Esophagus (tissue), 2 donors: ENCODE measurements around the gene SYMPK. TPM values are rescaled to one million over a fixed set of nuclear protein-coding genes. Genes with fewer than 3 reads are reported as not detected.

Source experiments
- H3K27ac ChIP-seq, 2 donors: one replicate each; pipeline ENCODE4 v1.5.1; 2013; ENCODE audit warnings: low read depth in 2 of 2, mild to moderate bottlenecking in 2 of 2, inconsistent platforms in 1 of 2, low read length in 1 of 2, moderate library complexity in 1 of 2
- H3K27me3 ChIP-seq, 2 donors: one replicate each; pipeline ENCODE4 v1.6.1; 2013; ENCODE audit warnings: low read length in 2 of 2, control low read depth in 1 of 2, mild to moderate bottlenecking in 1 of 2; ENCODE audit not compliant: insufficient read depth in 2 of 2, control insufficient read depth in 1 of 2
- H3K36me3 ChIP-seq, 2 donors: one replicate each; pipeline ENCODE4 v1.6.1; 2013; ENCODE audit warnings: low read length in 1 of 2; ENCODE audit not compliant: control insufficient read depth in 2 of 2, insufficient read depth in 2 of 2
- H3K4me1 ChIP-seq, 2 donors: one replicate each; pipeline ENCODE4 v1.6.1; 2013; ENCODE audit warnings: low read length in 1 of 2; ENCODE audit not compliant: control insufficient read depth in 2 of 2, insufficient read depth in 2 of 2
- H3K4me3 ChIP-seq, 2 donors: one replicate each; pipeline ENCODE4 v1.5.1; 2013; ENCODE audit warnings: low read length in 2 of 2, mild to moderate bottlenecking in 2 of 2, low read depth in 1 of 2, moderate library complexity in 1 of 2
- H3K9me3 ChIP-seq, 2 donors: one replicate each; pipeline ENCODE4 v1.6.1; 2013; ENCODE audit warnings: mild to moderate bottlenecking in 2 of 2, low read depth in 1 of 2, low read length in 1 of 2, moderate library complexity in 1 of 2; ENCODE audit not compliant: control insufficient read depth in 2 of 2, insufficient read depth in 1 of 2
- WGBS, 2 donors: extraction: QIAGEN DNeasy Blood & Tissue Kit; methylation state at CpG; one replicate each; pipeline ENCODE4 v1.1.7; 2013; 5-methylcytosine and 5-hydroxymethylcytosine counted together
- polyA plus RNA-seq, 2 donors: library from polyadenylated mRNA; stranded (reverse); fragments of 200-250 nt; gene quantifications; one replicate each; pipeline ENCODE4 v1.2.3, GENCODE V29; 2013
- donor health status: healthy with polysubstance abuse.
- donor health status: Bipolar disorder and iron deficiency.

SYMPK gene
- polyA plus RNA-seq, 2 donors = 31.3 to 76.3 TPM

- WGBS, 2 donors = 69 to 70% methylated on average over 21 to 23 of the region's 23 CpGs
- no peak overlapping the region for H3K4me3 ChIP-seq
- peak overlapping the region; percentile 42 to 98 for H3K27ac ChIP-seq
- no peaks in the 10 kb centered on the region for H3K9me3 ChIP-seq
- H3K27me3 ChIP-seq = no peaks in the 10 kb centered on the region
- peaks cover 2 to 10% of the 10 kb centered on the region in 2 donors for H3K4me1 ChIP-seq
- H3K36me3 ChIP-seq = peaks cover 0 to 8% of the 10 kb centered on the region in 2 donors
These were observed 97.1 kb downstream of the SYMPK start for GRCh38 chr19:45765702-45766295.

Other genes with a start within 250 kb of the SYMPK start
- gene EML2, start 223.8 kb downstream of the SYMPK start, polyA plus RNA-seq = 10 to 100 TPM; 55.3 to 56.5 TPM
- gene GIPR, start 194.9 kb downstream of the SYMPK start, polyA plus RNA-seq = 1 to 10 TPM in 1 of 2 donors, under 1 TPM in 1; 0.62 to 2.1 TPM
- gene SNRPD2, start 171.2 kb downstream of the SYMPK start, polyA plus RNA-seq = 100 to 1,000 TPM; 291 to 376 TPM
- gene QPCTL, start 170.5 kb downstream of the SYMPK start, polyA plus RNA-seq = 1 to 10 TPM; 3.9 to 6.8 TPM
- 10 to 100 TPM; 13.9 TPM for gene FBXO46, start 132.3 kb downstream of the SYMPK start, polyA plus RNA-seq
- not detected for gene MEIOSIN, start 129.7 kb downstream of the SYMPK start, polyA plus RNA-seq
- 1 to 10 TPM; 8.2 to 9.8 TPM for gene SIX5, start 93.9 kb downstream of the SYMPK start, polyA plus RNA-seq
- gene DMPK, start 80.7 kb downstream of the SYMPK start, polyA plus RNA-seq = 100 to 1,000 TPM in 1 of 2 donors, 10 to 100 TPM in 1; 26.0 to 133 TPM
- gene DMWD, start 70.3 kb downstream of the SYMPK start, polyA plus RNA-seq = 10 to 100 TPM; 12.4 to 34.6 TPM
- gene RSPH6A, start 47.8 kb downstream of the SYMPK start, polyA plus RNA-seq = under 1 TPM in 1 of 2 donors, not detected in 1; 0.16 TPM
- gene FOXA3, start 1.2 kb upstream of the SYMPK start, polyA plus RNA-seq = under 1 TPM; 0.02 to 0.10 TPM
- gene IRF2BP1, start 23.0 kb upstream of the SYMPK start, polyA plus RNA-seq = 10 to 100 TPM in 1 of 2 donors, 1 to 10 TPM in 1; 9.0 to 10.6 TPM
- 1 to 10 TPM; 3.2 to 3.5 TPM for gene MYPOP, start 39.5 kb upstream of the SYMPK start, polyA plus RNA-seq
- not detected for gene NANOS2, start 51.6 kb upstream of the SYMPK start, polyA plus RNA-seq
- 1 to 10 TPM in 1 of 2 donors, under 1 TPM in 1; 0.31 to 1.0 TPM for gene NOVA2, start 110.7 kb upstream of the SYMPK start, polyA plus RNA-seq
- 10 to 100 TPM in 1 of 2 donors, 1 to 10 TPM in 1; 8.1 to 12.3 TPM for gene CCDC61, start 132.3 kb upstream of the SYMPK start, polyA plus RNA-seq
- gene PGLYRP1, start 159.9 kb upstream of the SYMPK start, polyA plus RNA-seq = not detected
- gene IGFL4, start 177.9 kb upstream of the SYMPK start, polyA plus RNA-seq = under 1 TPM; 0.02 to 0.16 TPM